Fibroblast of lung (primary cell): Measurements from ENCODE around the gene DIPK2A.
A peak's percentile ranks its signal among the peaks of the same experiment; 100 is the strongest.

Experiments used
- EZH2 ChIP-seq: IDR thresholded peaks from 2 replicates; pipeline ENCODE4 v1.5.1; 2012; ENCODE audit warnings: low read length, control low read depth, mild to moderate bottlenecking; ENCODE audit errors: missing control alignments
- TF ChIP-seq, protein P1 (sequence below), 2 donors: IDR thresholded peaks in 1 of 2; conservative IDR thresholded peaks in 1 of 2; 1 replicate in 1 of 2; 2 replicates in 1 of 2; pipeline ENCODE4 v1.5.1; 2011 to 2012; ENCODE audit warnings: low read length in 2 of 2, control low read depth in 1 of 2, inconsistent platforms in 1 of 2, low read depth in 1 of 2, mild to moderate bottlenecking in 1 of 2

DNA sequence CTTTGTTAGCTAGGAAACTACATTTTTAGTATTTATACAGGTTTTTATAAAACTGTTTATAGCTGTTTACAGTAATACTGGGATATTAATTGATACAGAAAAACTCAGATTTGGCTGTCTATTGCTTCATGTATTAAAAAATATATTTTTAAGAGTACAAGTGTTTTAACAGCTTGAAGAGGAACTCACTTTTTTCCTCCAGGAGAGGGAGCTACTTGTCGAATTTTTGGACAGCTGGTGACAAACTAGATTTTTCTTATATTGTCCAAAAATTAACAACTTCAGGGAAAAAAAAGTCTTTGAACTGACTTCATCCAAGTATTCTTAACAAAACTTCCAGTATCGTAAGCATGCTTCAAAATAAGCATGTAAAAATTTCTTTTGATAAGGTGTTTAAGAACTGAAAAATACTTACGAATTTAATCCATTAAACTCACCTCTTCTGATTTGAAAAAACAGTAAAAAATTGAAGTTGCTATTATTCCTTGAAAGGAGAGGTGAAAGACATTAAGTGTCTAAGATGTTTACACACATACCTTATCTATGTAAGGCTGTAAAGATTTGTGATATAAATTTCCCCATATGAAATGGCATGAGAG, 4.0 kb downstream of the DIPK2A start:
- TF ChIP-seq, protein P1, sequence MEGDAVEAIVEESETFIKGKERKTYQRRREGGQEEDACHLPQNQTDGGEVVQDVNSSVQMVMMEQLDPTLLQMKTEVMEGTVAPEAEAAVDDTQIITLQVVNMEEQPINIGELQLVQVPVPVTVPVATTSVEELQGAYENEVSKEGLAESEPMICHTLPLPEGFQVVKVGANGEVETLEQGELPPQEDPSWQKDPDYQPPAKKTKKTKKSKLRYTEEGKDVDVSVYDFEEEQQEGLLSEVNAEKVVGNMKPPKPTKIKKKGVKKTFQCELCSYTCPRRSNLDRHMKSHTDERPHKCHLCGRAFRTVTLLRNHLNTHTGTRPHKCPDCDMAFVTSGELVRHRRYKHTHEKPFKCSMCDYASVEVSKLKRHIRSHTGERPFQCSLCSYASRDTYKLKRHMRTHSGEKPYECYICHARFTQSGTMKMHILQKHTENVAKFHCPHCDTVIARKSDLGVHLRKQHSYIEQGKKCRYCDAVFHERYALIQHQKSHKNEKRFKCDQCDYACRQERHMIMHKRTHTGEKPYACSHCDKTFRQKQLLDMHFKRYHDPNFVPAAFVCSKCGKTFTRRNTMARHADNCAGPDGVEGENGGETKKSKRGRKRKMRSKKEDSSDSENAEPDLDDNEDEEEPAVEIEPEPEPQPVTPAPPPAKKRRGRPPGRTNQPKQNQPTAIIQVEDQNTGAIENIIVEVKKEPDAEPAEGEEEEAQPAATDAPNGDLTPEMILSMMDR (conservative IDR thresholded peaks at IDR 0.05 in 1 of 2, IDR thresholded peaks at IDR 0.05 in 1 of 2; ENCODE audit: low read depth in 1 of 2, low read length in 2 of 2), result peak; percentile 48 to 63
- TF ChIP-seq EZH2, result no peak
